ENCODE measurements around the gene HIF3A.

DNA sequence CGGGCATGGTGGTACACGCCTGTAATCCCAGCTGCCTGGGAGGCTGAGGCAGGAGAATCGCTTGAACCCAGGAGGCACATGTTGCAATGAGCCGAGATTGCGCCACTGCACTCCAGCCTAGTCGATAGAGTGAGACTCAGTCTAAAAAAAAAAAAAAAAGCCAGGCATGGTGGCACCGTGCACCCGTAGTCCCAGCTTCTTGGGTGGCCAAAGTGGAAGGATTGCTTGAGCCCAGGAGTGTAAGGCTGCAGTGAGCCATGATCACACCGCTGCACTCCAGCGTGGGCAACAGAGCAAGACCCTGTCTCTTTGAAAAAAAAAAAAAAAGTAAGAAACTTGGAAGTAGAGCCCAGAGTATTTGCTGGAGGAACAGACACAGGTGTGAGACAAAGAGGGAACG lies 88.8 kb downstream of the HIF3A start:
- TF ChIP-seq, protein P1, sequence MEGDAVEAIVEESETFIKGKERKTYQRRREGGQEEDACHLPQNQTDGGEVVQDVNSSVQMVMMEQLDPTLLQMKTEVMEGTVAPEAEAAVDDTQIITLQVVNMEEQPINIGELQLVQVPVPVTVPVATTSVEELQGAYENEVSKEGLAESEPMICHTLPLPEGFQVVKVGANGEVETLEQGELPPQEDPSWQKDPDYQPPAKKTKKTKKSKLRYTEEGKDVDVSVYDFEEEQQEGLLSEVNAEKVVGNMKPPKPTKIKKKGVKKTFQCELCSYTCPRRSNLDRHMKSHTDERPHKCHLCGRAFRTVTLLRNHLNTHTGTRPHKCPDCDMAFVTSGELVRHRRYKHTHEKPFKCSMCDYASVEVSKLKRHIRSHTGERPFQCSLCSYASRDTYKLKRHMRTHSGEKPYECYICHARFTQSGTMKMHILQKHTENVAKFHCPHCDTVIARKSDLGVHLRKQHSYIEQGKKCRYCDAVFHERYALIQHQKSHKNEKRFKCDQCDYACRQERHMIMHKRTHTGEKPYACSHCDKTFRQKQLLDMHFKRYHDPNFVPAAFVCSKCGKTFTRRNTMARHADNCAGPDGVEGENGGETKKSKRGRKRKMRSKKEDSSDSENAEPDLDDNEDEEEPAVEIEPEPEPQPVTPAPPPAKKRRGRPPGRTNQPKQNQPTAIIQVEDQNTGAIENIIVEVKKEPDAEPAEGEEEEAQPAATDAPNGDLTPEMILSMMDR (IDR thresholded peaks at IDR 0.05) = no peak
- TF ChIP-seq ZFX (IDR thresholded peaks at IDR 0.05; ENCODE audit: borderline replicate concordance) = no peak
